ENCODE measurements around the gene FOXP1.

The FOXP1 gene

DNA sequence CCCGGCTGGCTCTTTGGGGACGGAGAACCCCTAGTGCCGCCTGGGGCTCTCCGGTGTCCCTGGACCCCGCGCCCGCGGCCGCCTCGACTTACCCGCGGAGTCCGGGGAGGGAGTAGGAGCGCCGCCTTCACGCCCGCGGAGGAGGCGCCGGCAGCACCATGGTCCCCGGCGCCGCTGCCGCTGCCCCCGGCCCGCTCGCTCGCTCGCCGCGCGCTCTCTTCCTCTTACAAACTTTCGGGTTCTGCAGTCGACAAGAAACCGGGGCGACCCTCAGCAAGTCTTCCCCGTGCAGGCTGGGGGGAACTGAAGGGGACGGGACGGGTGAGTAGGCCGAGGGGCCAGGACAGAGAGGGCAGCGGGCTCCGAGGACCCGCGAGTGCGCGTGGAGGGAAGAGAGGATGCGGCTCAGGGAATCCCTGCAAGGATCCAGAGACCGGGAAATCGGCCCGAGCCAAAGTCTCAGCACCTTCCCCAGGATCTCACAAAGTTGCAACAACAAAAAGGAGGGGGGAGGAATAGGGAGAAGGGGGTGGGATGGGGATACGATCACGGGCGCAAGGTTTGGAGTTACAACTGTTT is 2.0 kb downstream of the FOXP1 start:
- H3K9ac ChIP-seq (ENCODE audit: low read length in 5 of 5): peak overlapping the region in 4 of 5 donors; percentile 70 to 90 (median 81)
- peaks cover 0 to 34% (median 23%) of the 10 kb centered on the region in 5 donors for H3K4me1 ChIP-seq (ENCODE audit: control insufficient read depth in 5 of 5, insufficient read depth in 5 of 5, low read length in 5 of 5)
- no peaks in the 10 kb centered on the region for H3K36me3 ChIP-seq (ENCODE audit: control insufficient read depth in 5 of 5, insufficient read depth in 5 of 5, low read length in 5 of 5)
- H3K4me3 ChIP-seq (ENCODE audit: low read depth in 1 of 5, low read length in 5 of 5): peak overlapping the region; percentile 67 to 93 (median 85)
- no peaks in the 10 kb centered on the region for H3K9me3 ChIP-seq (ENCODE audit: control insufficient read depth in 5 of 5, low read length in 5 of 5)
- H3K27ac ChIP-seq (ENCODE audit: low read depth, low read length): peak overlapping the region; percentile 57
- H3K27me3 ChIP-seq (ENCODE audit: control insufficient read depth in 5 of 5, insufficient read depth in 4 of 5, low read length in 5 of 5): no peaks in the 10 kb centered on the region

DNA sequence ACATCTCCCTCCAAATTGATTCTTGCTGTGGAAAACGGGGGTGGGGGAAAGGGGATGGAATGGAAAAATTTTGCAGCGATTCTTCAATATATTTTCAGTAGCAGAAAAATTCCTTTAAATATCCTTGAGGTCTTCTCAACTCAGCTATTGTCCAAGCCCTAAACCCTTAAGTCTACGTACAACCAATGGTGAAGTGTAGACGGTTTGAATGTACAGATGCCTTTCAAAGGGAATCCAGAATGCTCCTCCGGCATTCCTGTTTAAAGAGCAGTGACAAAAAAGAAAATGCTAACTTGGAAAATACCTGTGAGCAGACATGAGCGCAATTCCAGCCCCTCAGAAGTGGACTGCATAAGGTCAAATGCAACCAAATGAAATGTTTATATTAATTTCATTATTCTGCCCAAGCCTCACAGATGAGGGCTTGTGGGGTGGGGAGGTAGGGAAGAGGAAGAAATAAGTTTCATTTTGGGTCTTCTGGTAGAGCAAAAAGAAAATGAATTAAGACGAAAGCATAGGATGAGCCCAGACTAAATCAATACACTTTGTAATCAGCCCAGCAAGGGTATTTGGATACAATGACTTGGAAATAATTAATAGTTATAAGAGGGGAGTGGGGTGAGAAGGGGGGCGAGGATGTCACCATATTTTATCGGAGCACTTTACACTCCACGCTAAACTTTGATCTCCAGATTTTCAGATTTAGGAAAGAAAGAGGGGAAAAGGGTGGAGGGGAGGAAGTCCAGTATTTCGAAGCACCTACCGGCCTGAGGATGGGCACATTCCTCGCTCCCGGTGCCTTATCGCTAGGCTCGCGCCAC is 2.7 kb downstream of the FOXP1 start:
- H3K4me3 ChIP-seq (ENCODE audit: low read depth in 1 of 5, low read length in 5 of 5): peak overlapping the region; percentile 67 to 93 (median 85)
- no peaks in the 10 kb centered on the region for H3K9me3 ChIP-seq (ENCODE audit: control insufficient read depth in 5 of 5, low read length in 5 of 5)
- no peaks in the 10 kb centered on the region for H3K36me3 ChIP-seq (ENCODE audit: control insufficient read depth in 5 of 5, insufficient read depth in 5 of 5, low read length in 5 of 5)
- H3K4me1 ChIP-seq (ENCODE audit: control insufficient read depth in 5 of 5, insufficient read depth in 5 of 5, low read length in 5 of 5): peaks cover 0 to 34% (median 18%) of the 10 kb centered on the region in 5 donors
- H3K27ac ChIP-seq (ENCODE audit: low read depth, low read length): peak overlapping the region; percentile 37
- H3K9ac ChIP-seq (ENCODE audit: low read length in 5 of 5): peak overlapping the region; percentile 5 to 76 (median 64)
- H3K27me3 ChIP-seq (ENCODE audit: control insufficient read depth in 5 of 5, insufficient read depth in 4 of 5, low read length in 5 of 5): no peaks in the 10 kb centered on the region

DNA sequence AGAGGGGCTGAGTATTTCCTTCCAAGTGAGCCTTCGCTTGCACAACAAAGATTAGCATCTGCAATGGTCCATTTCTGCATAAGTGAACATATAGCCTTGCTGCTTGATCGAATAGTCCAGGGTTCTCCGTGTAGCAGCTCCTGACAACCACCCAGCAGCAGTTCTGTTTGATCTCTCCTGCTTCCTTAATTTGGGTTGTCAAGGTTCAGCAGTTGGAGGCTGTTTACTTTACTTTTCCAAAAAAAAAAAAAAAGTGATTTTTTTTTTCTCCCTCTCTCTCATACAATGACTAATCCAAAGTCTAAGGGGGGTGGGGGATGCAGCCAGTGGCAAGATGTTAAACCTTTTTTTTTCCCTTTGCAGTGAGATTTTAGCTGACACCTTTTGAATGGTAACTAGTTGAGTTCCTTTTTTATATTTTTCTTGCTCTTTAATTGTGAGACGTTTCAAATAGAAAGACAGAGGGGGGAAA is 3.6 kb downstream of the FOXP1 start:
- peak overlapping the region in 1 of 5 donors; percentile 10 for H3K9ac ChIP-seq (ENCODE audit: low read length in 5 of 5)
- peak overlapping the region in 1 of 5 donors; percentile 23 for H3K4me3 ChIP-seq (ENCODE audit: low read depth in 1 of 5, low read length in 5 of 5)
- peak overlapping the region; percentile 37 for H3K27ac ChIP-seq (ENCODE audit: low read depth, low read length)
- no peaks in the 10 kb centered on the region for H3K9me3 ChIP-seq (ENCODE audit: control insufficient read depth in 5 of 5, low read length in 5 of 5)
- H3K27me3 ChIP-seq (ENCODE audit: control insufficient read depth in 5 of 5, insufficient read depth in 4 of 5, low read length in 5 of 5): no peaks in the 10 kb centered on the region
- H3K36me3 ChIP-seq (ENCODE audit: control insufficient read depth in 5 of 5, insufficient read depth in 5 of 5, low read length in 5 of 5): no peaks in the 10 kb centered on the region
- peaks cover 0 to 28% (median 18%) of the 10 kb centered on the region in 5 donors for H3K4me1 ChIP-seq (ENCODE audit: control insufficient read depth in 5 of 5, insufficient read depth in 5 of 5, low read length in 5 of 5)

DNA sequence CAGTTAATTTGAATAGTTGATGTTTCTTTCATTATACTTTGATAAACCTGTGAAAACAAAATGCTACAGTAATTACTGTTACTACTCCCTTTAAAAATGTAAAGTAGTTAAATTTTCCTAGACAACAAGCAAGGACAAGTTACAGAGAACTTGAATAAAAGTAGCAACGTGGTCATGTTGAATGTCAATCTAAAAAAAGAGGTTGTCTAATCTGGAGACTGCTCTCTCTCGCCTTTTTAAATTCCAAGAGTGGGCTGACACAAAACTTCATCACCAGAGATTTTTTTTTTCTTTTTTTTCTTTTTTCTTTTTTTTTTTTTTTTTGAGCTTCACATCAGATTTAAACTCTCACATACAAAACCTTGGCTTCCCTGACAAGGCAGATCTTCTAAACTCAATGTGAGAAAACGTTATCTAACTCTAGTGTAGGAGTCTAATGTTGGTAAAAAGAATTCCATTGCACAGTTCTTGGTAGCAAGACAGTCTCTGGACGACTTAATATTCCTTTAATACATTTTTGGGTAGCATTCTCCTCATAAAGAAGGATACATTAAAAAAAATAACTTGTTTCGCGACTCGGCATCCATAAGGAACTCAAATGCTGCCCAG is 4.1 kb downstream of the FOXP1 start:
- H3K4me1 ChIP-seq (ENCODE audit: control insufficient read depth in 5 of 5, insufficient read depth in 5 of 5, low read length in 5 of 5): peaks cover 0 to 23% (median 18%) of the 10 kb centered on the region in 5 donors
- H3K27me3 ChIP-seq (ENCODE audit: control insufficient read depth in 5 of 5, insufficient read depth in 4 of 5, low read length in 5 of 5): no peaks in the 10 kb centered on the region
- no peak overlapping the region for H3K27ac ChIP-seq (ENCODE audit: low read depth, low read length)
- H3K9me3 ChIP-seq (ENCODE audit: control insufficient read depth in 5 of 5, low read length in 5 of 5): no peaks in the 10 kb centered on the region
- peak overlapping the region in 1 of 5 donors; percentile 23 for H3K4me3 ChIP-seq (ENCODE audit: low read depth in 1 of 5, low read length in 5 of 5)
- no peaks in the 10 kb centered on the region for H3K36me3 ChIP-seq (ENCODE audit: control insufficient read depth in 5 of 5, insufficient read depth in 5 of 5, low read length in 5 of 5)
- no peak overlapping the region for H3K9ac ChIP-seq (ENCODE audit: low read length in 5 of 5)

DNA sequence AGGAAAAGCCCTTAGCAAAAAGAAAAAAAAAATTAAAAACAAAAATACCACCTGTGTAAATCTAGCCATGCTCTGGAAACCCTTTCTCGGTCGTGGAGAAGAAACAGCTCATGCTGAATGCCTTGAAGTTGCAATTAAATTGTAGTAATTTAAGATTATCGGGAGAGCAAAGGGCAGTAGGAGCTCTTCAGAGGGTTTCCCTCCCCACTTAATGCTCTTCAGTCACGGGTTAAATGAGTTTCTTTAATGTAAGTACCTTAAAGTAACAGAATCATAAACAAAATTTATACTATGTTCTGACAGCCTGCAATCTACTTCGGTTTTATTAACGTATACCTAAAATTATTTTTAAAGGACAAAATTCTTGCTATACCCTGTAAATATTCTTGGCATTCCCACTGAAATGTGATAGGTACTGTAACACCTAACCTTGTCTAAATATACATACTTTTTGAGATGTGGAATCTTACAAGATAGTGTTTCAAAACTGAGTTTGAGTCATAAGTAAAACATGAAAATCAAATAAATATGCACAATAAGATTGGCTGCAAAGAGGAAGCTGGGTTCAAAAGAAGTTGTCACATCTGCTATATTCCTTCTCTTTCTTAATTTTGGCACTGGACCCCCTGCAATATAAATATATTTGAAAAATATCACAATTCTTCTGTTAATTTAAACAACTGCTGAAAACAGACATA is 5.3 kb downstream of the FOXP1 start:
- Histone ChIP-seq H3K36me3 (ENCODE audit: control insufficient read depth in 5 of 5, insufficient read depth in 5 of 5, low read length in 5 of 5) (no peaks in the 10 kb centered on the region), H3K27me3 (ENCODE audit: control insufficient read depth in 5 of 5, insufficient read depth in 4 of 5, low read length in 5 of 5) (no peaks in the 10 kb centered on the region), H3K4me1 (ENCODE audit: control insufficient read depth in 5 of 5, insufficient read depth in 5 of 5, low read length in 5 of 5) (peaks cover 0 to 21% (median 18%) of the 10 kb centered on the region in 5 donors), H3K9ac (ENCODE audit: low read length in 5 of 5) (no peak overlapping the region), H3K9me3 (ENCODE audit: control insufficient read depth in 5 of 5, low read length in 5 of 5) (no peaks in the 10 kb centered on the region), H3K4me3 (ENCODE audit: low read depth in 1 of 5, low read length in 5 of 5) (no peak overlapping the region), H3K27ac (ENCODE audit: low read depth, low read length) (no peak overlapping the region)

DNA sequence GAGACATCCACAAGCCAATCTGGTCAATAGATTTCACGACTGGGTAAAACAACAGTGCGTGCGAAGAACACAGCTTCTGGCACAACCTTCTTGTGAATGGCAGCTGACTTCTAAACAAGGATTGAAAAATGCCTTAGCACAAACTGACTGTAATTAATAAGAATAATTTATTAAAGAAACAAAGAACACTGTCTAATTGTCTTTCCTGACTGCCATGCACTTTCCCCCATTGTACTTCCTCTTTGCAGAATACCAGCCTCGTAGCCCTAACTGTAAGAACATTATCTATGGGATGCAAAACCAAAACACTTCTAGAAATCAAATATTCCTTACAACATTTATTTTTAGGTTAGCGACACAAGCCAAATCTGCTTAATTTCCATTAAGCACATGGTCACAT is 6.5 kb downstream of the FOXP1 start:
- Histone ChIP-seq H3K27me3 (ENCODE audit: control insufficient read depth in 5 of 5, insufficient read depth in 4 of 5, low read length in 5 of 5) (no peaks in the 10 kb centered on the region), H3K4me1 (ENCODE audit: control insufficient read depth in 5 of 5, insufficient read depth in 5 of 5, low read length in 5 of 5) (peaks cover 0 to 15% (median 12%) of the 10 kb centered on the region in 5 donors), H3K36me3 (ENCODE audit: control insufficient read depth in 5 of 5, insufficient read depth in 5 of 5, low read length in 5 of 5) (no peaks in the 10 kb centered on the region), H3K27ac (ENCODE audit: low read depth, low read length) (no peak overlapping the region), H3K9me3 (ENCODE audit: control insufficient read depth in 5 of 5, low read length in 5 of 5) (no peaks in the 10 kb centered on the region), H3K4me3 (ENCODE audit: low read depth in 1 of 5, low read length in 5 of 5) (no peak overlapping the region), H3K9ac (ENCODE audit: low read length in 5 of 5) (no peak overlapping the region)

DNA sequence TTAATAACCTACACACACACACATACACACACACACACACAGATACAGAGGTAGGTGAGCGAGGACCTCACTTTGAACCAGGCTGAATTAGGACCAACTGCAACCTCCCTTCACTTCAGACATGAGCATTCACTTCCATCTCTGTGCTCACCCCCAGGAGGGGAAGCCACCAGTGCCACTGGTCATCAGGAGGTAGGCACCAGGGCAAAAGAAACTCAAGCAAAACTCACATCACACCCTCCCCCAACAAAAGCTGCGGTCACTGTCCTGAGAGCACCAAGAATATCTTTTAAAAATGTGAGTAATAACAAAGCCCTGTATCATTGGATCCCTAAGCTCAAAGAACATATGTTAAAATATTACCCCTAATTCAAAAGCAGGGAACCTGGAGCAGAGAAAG is 8.1 kb downstream of the FOXP1 start:
- Histone ChIP-seq H3K27ac (ENCODE audit: low read depth, low read length) (no peak overlapping the region), H3K4me1 (ENCODE audit: control insufficient read depth in 5 of 5, insufficient read depth in 5 of 5, low read length in 5 of 5) (peaks cover 0 to 6% (median 4%) of the 10 kb centered on the region in 5 donors), H3K27me3 (ENCODE audit: control insufficient read depth in 5 of 5, insufficient read depth in 4 of 5, low read length in 5 of 5) (no peaks in the 10 kb centered on the region), H3K4me3 (ENCODE audit: low read depth in 1 of 5, low read length in 5 of 5) (no peak overlapping the region), H3K9ac (ENCODE audit: low read length in 5 of 5) (no peak overlapping the region), H3K36me3 (ENCODE audit: control insufficient read depth in 5 of 5, insufficient read depth in 5 of 5, low read length in 5 of 5) (no peaks in the 10 kb centered on the region), H3K9me3 (ENCODE audit: control insufficient read depth in 5 of 5, low read length in 5 of 5) (no peaks in the 10 kb centered on the region)

DNA sequence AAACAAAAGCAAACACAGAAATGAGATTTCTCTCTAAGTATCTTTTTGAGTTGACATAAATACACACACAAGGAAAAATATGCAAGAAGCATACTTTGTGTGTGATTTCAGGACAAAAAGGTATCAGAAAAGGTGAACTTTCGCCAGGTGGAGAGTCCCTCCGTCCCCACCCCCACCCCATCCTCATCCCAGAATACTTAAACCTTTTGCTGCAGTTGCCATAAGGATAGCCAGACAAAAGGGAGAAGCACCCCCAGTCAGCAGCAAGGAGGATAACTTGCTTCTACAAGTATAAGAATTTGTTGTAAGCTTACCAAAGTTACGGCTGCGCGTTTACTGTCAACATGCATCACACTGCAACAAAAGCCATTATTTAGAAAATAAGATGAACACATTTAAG is 10.3 kb downstream of the FOXP1 start:
- H3K4me1 ChIP-seq (ENCODE audit: control insufficient read depth in 5 of 5, insufficient read depth in 5 of 5, low read length in 5 of 5): peaks cover 0 to 11% (median 6%) of the 10 kb centered on the region in 5 donors

DNA sequence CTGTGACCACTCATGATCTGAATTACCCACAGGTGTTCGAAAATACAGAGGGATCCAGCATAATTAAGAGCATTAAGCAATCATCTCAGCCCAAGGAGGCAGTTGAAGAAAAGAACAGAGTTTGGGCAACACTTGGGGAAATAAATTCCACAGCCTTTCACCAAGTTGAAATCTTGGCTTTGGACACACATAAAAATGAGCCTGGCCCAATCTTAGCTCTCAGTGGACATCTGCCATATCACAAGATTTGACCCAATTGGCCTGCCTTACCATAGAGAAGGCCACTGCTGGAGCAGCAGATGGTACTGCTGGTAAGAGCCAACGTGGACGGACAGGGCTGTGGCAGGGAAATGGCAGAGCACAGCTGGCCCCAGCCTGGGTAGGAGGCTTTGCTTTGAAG is 13.0 kb downstream of the FOXP1 start:
- H3K4me3 ChIP-seq (ENCODE audit: low read depth in 1 of 5, low read length in 5 of 5): peak overlapping the region in 1 of 5 donors; percentile 22
- H3K9ac ChIP-seq (ENCODE audit: low read length in 5 of 5): no peak overlapping the region
- no peaks in the 10 kb centered on the region for H3K9me3 ChIP-seq (ENCODE audit: control insufficient read depth in 5 of 5, low read length in 5 of 5)
- peaks cover 0 to 4% (median 2%) of the 10 kb centered on the region in 5 donors for H3K36me3 ChIP-seq (ENCODE audit: control insufficient read depth in 5 of 5, insufficient read depth in 5 of 5, low read length in 5 of 5)
- H3K27me3 ChIP-seq (ENCODE audit: control insufficient read depth in 5 of 5, insufficient read depth in 4 of 5, low read length in 5 of 5): no peaks in the 10 kb centered on the region
- no peak overlapping the region for H3K27ac ChIP-seq (ENCODE audit: low read depth, low read length)
- peaks cover 0 to 11% (median 6%) of the 10 kb centered on the region in 5 donors for H3K4me1 ChIP-seq (ENCODE audit: control insufficient read depth in 5 of 5, insufficient read depth in 5 of 5, low read length in 5 of 5)

More for the DNA sequence above, 10.3 kb downstream of the FOXP1 start:
- Histone ChIP-seq H3K9ac (ENCODE audit: low read length in 5 of 5) (no peak overlapping the region), H3K36me3 (ENCODE audit: control insufficient read depth in 5 of 5, insufficient read depth in 5 of 5, low read length in 5 of 5) (no peaks in the 10 kb centered on the region), H3K27ac (ENCODE audit: low read depth, low read length) (no peak overlapping the region), H3K9me3 (ENCODE audit: control insufficient read depth in 5 of 5, low read length in 5 of 5) (no peaks in the 10 kb centered on the region), H3K27me3 (ENCODE audit: control insufficient read depth in 5 of 5, insufficient read depth in 4 of 5, low read length in 5 of 5) (no peaks in the 10 kb centered on the region), H3K4me3 (ENCODE audit: low read depth in 1 of 5, low read length in 5 of 5) (no peak overlapping the region)

All from subcutaneous abdominal adipose tissue (tissue), 5 donors.